ENCODE results near the gene FAM47E. TPM values are rescaled to one million over a fixed set of nuclear protein-coding genes. Genes with fewer than 3 reads are reported as not detected.

Gene FAM47E
- total and polyA plus RNA-seq, 9 of the 15 experiments (the other 6 are each of a cell fraction or from before 2014, with no cell fraction given), result 3.7 to 15.6 (median 6.4) TPM

- H3K4me1 ChIP-seq (replicated peaks in 1 of 2; ENCODE audit: control insufficient read depth in 2 of 2, insufficient read depth in 2 of 2, low read length in 2 of 2), result peaks cover 0 to 12% of the 10 kb centered on the region in 2 experiments; a peak in 3 of 5 replicates
- ChIA-PET CTCF (ENCODE audit: low intra/inter-chr PET ratio) (no interaction called here), POLR2A (no interaction called here)
- H3K27me3 ChIP-seq (ENCODE audit: control insufficient read depth in 2 of 2, insufficient read depth in 2 of 2, low read length in 2 of 2), result no peaks in the 10 kb centered on the region
- H3K79me2 ChIP-seq (ENCODE audit: control insufficient read depth, insufficient read depth, low read length), result no peaks in the 10 kb centered on the region
- in situ Hi-C loops (cut with MboI), result no loop called here
- no peaks in the 10 kb centered on the region for H3K36me3 ChIP-seq (ENCODE audit: control insufficient read depth, insufficient read depth, low read length)
- FAIRE-seq (no peak), ATAC-seq (no peak), DNase-seq (ENCODE audit: extremely low read depth in 1 of 4, low spot score in 3 of 4) (no peak)
- no peak overlapping the region for H3K9ac ChIP-seq (ENCODE audit: insufficient read depth in 1 of 2, low read depth in 2 of 2, low read length in 2 of 2)
- no peak overlapping the region for H2AFZ ChIP-seq (ENCODE audit: low read depth, low read length)
- H3K4me2 ChIP-seq (ENCODE audit: insufficient read depth, low read length), result no peak overlapping the region
- intact Hi-C loops (cut with micrococcal nuclease), result no loop called here
- no peak overlapping the region for H3K4me3 ChIP-seq
- H3K9me1 ChIP-seq (ENCODE audit: control insufficient read depth, insufficient read depth, low read length), result no peaks in the 10 kb centered on the region
- no peaks in the 10 kb centered on the region for H4K20me1 ChIP-seq (replicated peaks; ENCODE audit: control insufficient read depth, insufficient read depth, low read length)
- no TSS peak for BruUV-seq (replicated peaks)
- 21% methylated on average over 1 of the region's 1 CpG for WGBS (ENCODE audit: insufficient coverage, low coverage, missing lambda C conversion rate)
- H3K27ac ChIP-seq (ENCODE audit: extremely low read depth, low read depth, low read length), result no peak overlapping the region
- H3K9me3 ChIP-seq (replicated peaks; ENCODE audit: control insufficient read depth, insufficient read depth, low read depth, low read length), result no peaks in the 10 kb centered on the region
- TF ChIP-seq ZNF224 (CRISPR knock-in tag; IDR thresholded peaks at IDR 0.05) (no peak), NRF1 (conservative IDR thresholded peaks at IDR 0.05 in 1 of 2, IDR thresholded peaks at IDR 0.05 in 1 of 2) (no peak), TAF7 (tag; IDR thresholded peaks at IDR 0.05) (no peak), POLR2AphosphoS5 (IDR thresholded peaks at IDR 0.05; ENCODE audit: control insufficient read depth, insufficient read depth, low read depth, low read length) (no peak), MLLT1 (IDR thresholded peaks at IDR 0.05) (no peak), MEIS2 (IDR thresholded peaks at IDR 0.05; ENCODE audit: partially characterized antibody) (no peak), PRDM10 (IDR thresholded peaks at IDR 0.05; ENCODE audit: partially characterized antibody) (no peak), JUND (IDR thresholded peaks at IDR 0.05; ENCODE audit: borderline replicate concordance, low read depth, low read length) (no peak), JUND (tag; IDR thresholded peaks at IDR 0.05; ENCODE audit: borderline replicate concordance, low read depth, low read length) (no peak), ADNP (tag; IDR thresholded peaks at IDR 0.05) (no peak), KLF6 (CRISPR knock-in tag; IDR thresholded peaks at IDR 0.05; ENCODE audit: borderline replicate concordance) (no peak), DPF2 (IDR thresholded peaks at IDR 0.05) (no peak)
- TF ChIP-seq, protein P1, sequence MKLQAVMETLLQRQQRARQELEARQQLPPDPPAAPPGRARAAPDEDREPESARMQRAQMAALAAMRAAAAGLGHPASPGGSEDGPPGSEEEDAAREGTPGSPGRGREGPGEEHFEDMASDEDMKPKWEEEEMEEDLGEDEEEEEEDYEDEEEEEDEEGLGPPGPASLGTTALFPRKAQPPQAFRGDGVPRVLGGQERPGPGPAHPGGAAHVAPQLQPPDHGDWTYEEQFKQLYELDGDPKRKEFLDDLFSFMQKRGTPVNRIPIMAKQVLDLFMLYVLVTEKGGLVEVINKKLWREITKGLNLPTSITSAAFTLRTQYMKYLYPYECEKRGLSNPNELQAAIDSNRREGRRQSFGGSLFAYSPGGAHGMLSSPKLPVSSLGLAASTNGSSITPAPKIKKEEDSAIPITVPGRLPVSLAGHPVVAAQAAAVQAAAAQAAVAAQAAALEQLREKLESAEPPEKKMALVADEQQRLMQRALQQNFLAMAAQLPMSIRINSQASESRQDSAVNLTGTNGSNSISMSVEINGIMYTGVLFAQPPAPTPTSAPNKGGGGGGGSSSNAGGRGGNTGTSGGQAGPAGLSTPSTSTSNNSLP (IDR thresholded peaks at IDR 0.05; ENCODE audit: borderline replicate concordance, low read depth, low read length), result no peak
- TF ChIP-seq, protein P2, sequence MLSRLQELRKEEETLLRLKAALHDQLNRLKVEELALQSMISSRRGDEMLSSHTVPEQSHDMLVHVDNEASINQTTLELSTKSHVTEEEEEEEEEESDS (CRISPR knock-in tag; IDR thresholded peaks at IDR 0.05), result no peak
Observed at GRCh38 chr4:76260571-76260970, 9.1 kb downstream of the FAM47E start.
